GM12801 (cell line): Measurements from ENCODE around the gene GYS2.

Experiments
- CTCF ChIP-seq: IDR thresholded peaks from one replicate; pipeline ENCODE4 v1.5.1; 2011; ENCODE audit warnings: control low read depth; ENCODE audit not compliant: insufficient read length; ENCODE audit errors: extremely low read depth

GYS2 gene

DNA sequence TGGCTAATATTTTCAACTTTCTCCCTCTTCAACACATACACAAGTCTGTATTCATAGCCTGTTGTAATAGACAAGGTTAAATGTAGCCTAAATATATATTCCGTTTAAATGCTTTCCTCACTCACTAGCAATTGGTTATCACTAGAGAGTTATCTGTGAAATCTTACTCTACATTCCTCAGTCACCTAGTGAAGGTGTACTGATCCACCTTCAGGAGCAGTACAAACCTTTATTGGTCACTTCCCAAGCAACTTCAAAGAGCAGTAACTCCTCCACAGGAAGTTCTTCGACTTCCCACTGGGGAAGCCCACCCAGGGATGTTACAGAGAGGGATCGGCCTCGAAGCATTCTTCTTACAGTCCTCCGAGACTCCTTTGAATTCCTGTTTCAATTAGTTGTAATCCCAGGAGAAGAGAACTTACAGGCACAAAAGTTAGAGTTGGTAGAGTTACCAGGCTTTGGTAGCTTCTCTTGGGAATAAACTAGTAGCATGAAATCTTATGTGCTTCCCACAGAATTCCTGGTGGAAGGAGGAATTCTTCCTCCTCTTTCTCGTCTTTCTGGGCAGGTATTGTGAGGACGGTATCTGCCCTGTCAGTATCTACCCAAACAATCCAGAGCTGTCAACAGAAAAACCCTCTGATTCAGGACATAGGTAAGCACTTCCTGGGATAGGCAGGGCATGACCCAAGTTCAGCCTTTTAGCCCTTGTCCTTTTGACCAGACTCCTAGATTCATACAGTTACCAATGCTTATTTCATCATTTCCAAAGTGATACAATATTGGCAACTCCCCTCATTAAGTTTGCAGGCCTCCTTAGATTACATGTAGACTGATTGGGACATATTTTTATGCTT, at the start of gene GYS2:
GYS2 (minus strand) TSS at position 603 of the 857 bp plus-strand sequence; CDS start at position 348, 255 bp downstream.
- no peak for TF ChIP-seq CTCF

- no peak for TF ChIP-seq CTCF
These were observed 47.2 kb upstream of the GYS2 start for GRCh38 chr12:21651821-21652220.

DNA sequence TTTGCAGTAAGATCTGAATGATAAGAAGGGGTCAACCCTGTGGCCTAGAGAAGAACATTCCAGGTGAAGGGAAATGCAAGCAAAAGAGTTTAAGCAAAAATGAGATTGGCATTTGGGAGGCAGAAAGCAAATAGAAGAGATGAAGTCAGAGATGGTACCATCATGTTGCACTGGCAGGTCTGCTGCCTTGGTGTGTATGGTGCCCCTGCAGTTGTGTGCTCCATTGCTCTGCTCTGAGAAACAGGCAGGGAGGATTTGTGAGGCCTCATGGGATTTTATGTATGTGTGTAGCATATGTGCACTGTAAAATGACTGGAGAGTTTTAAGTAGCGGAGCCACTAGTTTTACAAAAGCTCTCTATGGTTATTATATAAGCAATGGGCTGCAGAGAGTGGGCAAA, 46.4 kb upstream of the GYS2 start:
- TF ChIP-seq CTCF: no peak

- no peak for TF ChIP-seq CTCF
These were observed 44.4 kb upstream of the GYS2 start for GRCh38 chr12:21649034-21649433.

DNA sequence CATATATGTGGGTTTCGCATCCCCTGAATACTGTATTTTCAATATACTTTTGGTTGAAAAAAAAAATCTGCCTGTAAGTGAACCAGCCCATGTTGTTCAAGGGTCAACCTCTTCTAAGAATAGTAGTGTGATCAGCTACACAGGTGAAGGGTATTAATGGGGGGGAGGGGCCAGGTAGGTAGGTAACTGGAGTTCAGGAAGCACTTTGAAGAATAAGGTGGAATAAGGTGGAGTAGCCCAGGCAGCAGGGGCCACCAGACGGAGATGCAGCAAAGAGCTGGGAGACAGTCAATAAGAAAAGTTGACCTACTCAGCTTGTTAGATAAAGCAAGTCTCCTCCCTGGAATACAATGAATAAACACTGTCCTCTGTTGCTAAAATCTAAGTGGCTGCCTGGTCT, 43.7 kb upstream of the GYS2 start:
- no peak for TF ChIP-seq CTCF

- TF ChIP-seq CTCF: no peak
These were observed 42.5 kb upstream of the GYS2 start for GRCh38 chr12:21647179-21647578.

DNA sequence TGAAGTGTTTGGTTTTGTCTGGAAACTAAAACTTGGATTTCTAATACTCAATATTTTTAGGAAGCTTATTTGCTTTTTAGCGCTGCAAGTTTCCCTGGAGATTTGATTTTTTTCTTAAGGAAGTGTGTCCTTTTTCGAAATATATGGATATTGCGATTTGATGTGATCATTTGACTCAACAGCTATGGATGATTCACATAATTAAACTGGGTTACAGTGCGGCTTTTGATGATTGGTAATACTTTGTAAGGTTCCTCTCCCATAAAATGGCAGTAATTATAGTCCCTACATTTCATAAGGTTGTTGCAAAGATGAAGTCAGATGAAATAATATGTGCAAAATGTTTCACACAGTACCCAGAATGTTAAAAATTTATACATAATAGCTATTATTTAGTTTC, 39.9 kb upstream of the GYS2 start:
- no peak for TF ChIP-seq CTCF
